HG03280 (cell line): ENCODE data around the gene HDHD3.
"Not testable (repeated sequence)": the region's sequence is repeated elsewhere in the genome, so short reads cannot be mapped to it uniquely, and the experiment has no call there.

Source experiments
- ATAC-seq: cut with Tn5 transposase; IDR thresholded peaks from one replicate; pipeline ENCODE4 v1.9.1; 2021; ENCODE audit warnings: mild to moderate bottlenecking, moderate library complexity; ENCODE audit not compliant: unreplicated experiment

HDHD3 gene

GRCh38 chr9:113368348-113368981 lies 8.3 kb downstream of the HDHD3 start:
- no peak for ATAC-seq

DNA sequence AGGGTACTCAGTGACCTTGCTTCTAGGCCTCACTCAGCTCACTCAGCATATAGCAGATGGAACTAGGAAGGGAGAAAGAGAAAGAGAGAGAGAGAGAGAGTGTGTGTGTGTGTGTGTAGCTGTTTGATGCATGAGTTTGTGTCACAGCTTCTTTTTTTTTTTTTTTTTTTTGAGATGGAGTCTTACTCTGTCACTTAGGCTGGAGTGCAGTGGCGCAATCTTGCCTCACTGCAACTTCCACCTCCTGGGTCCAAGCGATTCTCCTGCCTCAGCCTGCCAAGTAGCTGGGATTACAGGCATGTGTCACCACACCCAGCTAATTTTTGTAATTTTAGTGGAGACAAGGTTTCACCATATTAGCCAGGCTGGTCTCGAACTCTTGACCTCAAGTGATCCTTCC lies 11.1 kb downstream of the HDHD3 start:
- not testable (repeated sequence) for ATAC-seq

DNA sequence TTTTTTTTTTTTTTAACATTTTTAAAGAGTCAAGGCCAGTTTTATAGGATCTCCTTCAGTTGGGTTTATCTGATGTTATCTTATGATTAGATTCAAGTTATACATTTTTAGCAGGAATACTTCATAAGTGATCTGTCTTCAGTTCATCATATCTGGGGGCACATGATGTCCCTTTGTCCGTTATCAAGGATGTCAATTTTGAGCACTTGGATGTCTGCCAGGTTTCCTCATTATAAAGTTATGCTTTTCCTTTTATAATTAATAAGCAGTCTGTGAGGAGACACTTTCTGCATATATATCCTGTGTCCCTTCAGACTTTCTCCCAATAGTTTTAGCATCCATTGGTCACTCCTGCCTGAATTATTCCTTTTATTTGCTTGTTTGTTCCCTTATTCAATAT lies 11.8 kb downstream of the HDHD3 start:
- no peak for ATAC-seq

DNA sequence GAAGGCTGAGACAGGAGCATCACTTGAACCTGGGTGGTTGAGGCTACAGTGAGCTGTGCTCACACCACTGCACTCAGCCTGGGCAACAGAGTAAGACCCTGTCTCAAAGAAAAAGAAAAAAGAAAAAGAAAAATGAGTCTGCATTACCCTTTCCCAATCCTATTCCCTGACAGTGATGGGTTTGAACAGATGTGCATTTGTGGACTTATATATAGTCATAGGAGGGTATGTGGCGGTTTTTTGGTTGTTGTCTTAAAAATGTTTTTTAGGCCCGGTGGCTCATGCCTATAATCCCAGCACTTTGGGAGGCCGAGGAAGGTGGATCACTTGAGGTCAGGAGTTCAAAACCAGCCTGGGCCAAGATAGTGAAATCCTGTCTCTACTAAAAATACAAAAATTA lies 13.4 kb downstream of the HDHD3 start:
- ATAC-seq, result no peak

GRCh38 chr9:113361304-113362018 lies 15.3 kb downstream of the HDHD3 start:
- no peak for ATAC-seq

DNA sequence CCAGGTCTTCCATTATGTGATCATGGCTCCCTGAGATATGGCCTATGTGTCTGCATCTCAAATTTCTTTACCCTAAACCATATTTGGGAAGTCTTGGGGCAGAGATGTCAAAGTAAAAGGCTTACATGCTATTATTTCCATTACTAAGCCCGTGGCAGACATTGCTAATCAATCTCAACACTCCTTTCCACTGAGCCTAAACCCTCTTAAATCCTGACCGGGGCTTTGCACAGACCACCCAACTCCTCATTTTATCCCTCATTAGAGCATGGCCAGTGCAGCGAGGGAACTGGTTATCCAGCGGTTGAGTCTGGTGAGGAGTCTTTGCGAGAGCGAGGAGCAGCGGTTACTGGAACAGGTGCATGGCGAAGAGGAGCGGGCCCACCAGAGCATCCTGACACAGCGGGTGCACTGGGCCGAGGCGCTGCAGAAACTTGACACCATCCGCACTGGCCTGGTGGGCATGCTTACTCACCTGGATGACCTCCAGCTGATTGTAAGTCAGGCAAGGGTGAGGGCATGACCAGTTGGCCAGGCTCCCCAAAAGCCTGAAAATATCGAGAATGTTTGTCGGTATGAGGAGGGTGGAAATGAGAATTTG lies 16.4 kb downstream of the HDHD3 start:
- ATAC-seq, result no peak

- no peak for ATAC-seq
Observed at GRCh38 chr9:113359385-113359784, 17.4 kb downstream of the HDHD3 start.

- no peak for ATAC-seq
Observed at GRCh38 chr9:113356686-113357292, 20.0 kb downstream of the HDHD3 start.

DNA sequence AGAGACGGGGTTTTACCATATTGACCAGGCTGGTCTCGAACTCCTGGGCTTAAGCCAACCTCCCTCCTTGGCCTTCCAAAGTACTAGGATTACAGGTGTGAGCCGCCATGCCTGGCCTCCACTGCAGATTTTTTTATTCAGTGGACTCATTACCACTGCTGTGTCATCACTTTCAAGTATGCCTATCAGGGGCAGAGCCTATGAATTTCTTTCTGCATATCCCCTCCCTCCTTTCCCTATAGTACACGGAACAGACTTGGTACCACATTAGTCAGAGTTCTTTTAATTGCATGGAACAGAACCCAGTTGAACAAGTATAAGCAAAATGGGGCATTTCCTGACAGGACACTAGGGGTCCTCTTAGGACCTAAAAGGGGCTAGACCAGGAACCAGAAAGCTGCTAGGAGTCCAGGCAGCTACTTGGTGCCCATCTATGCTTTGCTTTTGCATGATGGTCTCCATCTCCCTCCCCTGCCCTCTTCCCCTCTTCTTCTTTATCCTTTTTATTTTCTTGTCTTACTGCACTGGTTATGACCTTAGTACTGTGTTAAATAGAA lies 21.7 kb downstream of the HDHD3 start:
- ATAC-seq, result no peak

GRCh38 chr9:113352411-113352810 lies 24.4 kb downstream of the HDHD3 start:
- ATAC-seq, result no peak

DNA sequence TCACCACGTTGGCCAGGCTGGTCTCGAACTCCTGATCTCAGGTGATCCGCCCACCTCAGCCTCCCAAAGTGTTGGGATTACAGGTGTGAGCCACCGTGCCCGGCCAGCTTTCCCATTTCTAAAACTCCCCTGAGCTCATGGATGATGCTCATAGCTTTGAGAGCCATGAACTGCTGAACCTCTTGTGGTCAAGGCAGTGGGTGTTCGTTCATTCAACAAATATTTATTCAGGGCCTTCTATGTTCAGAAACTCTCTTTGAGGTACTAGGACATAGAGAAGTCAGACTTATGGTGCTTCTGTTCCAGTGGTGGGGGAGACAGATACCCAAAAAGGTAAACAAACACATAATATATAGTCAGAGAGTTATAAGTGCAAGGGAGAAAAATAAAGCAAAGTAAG lies 24.8 kb downstream of the HDHD3 start:
- ATAC-seq, result no peak

DNA sequence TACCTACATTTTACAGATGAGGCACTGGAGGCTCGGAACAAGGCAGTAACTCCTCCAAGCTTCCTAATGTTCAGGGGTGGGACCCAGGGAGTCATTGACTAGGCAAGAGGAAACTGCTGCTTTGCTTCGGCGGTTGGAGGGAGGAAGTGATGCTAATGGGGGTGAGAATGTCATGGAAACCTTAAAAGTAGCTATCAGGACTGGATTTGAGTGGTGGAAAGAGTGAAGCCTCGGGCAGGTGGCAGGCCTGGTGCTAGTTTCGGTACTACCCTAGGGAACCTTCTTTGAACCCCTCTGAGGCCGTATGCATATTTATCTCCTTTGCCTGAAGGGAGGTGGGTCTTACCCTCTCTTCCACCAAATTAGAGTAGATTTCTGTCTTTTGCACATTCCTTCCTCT lies 25.8 kb downstream of the HDHD3 start:
- ATAC-seq, result peak; percentile 35

- peak; percentile 7 for ATAC-seq
Observed at GRCh38 chr9:113350107-113350661, 26.6 kb downstream of the HDHD3 start.

GRCh38 chr9:113349445-113350094 lies 27.2 kb downstream of the HDHD3 start, which contains the start of gene BSPRY:
TSS of gene BSPRY (plus strand) at chr9:113349541. CDS start at chr9:113349580, 39 bp downstream.
- peak; percentile 56 for ATAC-seq

DNA sequence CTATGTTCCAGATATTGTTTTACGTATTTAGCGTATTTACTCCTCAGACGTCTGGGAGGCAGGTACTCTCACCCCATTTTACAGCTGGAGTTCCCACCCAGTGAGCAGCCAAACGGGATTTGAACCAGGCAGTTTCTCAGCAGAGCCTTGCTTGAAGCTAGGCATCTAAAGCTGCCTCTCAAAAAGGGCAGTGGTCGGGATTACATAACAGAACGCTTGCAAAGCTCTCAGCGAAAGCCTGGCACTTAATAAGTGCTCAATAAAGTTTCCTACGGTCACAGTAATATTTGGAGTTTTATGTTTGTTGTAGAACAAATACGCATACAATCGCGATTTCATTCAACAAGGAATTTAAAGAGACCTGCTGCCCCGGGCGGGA lies 27.7 kb downstream of the HDHD3 start:
- no peak for ATAC-seq

- no peak for ATAC-seq
Observed at GRCh38 chr9:113348437-113348836, 28.3 kb downstream of the HDHD3 start.

DNA sequence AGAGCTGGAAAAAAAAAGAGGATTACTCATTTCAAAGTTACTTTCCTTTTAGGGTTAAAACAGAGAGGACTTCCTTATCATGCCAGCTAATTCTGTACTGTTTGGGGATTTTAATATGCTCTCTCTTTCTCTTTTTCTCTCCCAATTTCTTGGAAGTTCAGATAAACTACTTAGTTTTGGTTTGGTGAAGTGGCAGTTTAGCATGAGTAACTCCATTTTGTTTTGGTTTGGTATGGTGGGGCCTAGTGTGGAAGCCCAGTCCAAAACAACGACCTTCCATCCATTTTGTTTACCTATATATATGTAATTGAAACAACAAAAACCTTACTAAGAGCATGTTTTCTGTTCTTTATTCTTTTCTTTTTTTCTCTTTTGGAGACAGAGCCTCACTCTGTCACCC lies 31.1 kb downstream of the HDHD3 start:
- ATAC-seq, result no peak

- ATAC-seq, result no peak
Observed at GRCh38 chr9:113345190-113345589, 31.6 kb downstream of the HDHD3 start.

DNA sequence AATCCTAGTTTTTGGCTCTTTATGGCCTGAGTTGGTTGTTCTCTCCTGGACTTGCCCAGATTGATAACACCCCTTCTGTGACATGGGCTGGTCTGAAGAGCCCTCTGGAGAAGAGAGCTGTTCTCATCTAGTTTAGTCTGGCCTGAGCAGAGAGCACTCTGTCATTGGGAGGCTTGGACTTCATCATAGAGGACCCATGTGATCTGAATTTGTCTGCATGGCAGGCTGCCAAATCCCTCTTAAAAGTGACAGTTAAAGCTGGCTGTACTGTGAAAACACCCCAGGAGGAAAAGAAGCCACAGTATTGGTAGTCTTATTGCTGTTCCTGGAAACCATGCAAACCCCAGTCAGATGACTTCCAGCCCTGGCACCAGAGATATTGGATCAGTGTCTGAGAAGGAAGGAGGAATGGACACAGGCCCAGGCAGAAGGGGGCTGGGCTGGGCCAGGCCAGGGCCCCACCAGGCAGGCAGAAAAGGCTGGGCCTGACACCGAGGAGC lies 33.0 kb downstream of the HDHD3 start:
- ATAC-seq, result no peak

- no peak for ATAC-seq
Observed at GRCh38 chr9:113341712-113342410, 34.9 kb downstream of the HDHD3 start.
